ENCODE data around the gene CHMP5.

The CHMP5 gene

GRCh38 chr9:33244137-33244784 lies 20.6 kb upstream of the CHMP5 start:
- DNase-seq, result no peak

GRCh38 chr9:33245341-33245740 lies 19.5 kb upstream of the CHMP5 start:
- no peak for DNase-seq

- DNase-seq, result no peak
These were observed 18.5 kb upstream of the CHMP5 start for GRCh38 chr9:33246269-33246860.

- no peak for DNase-seq
These were observed 16.2 kb upstream of the CHMP5 start for GRCh38 chr9:33248606-33249005.

GRCh38 chr9:33249087-33249658 lies 15.7 kb upstream of the CHMP5 start:
- DNase-seq, result no peak

GRCh38 chr9:33249983-33250382 lies 14.9 kb upstream of the CHMP5 start:
- DNase-seq, result no peak

GRCh38 chr9:33250458-33250995 lies 14.3 kb upstream of the CHMP5 start:
- DNase-seq, result no peak

GRCh38 chr9:33254211-33254610 lies 10.6 kb upstream of the CHMP5 start:
- no peak for DNase-seq

- no peak for DNase-seq
These were observed 9.8 kb upstream of the CHMP5 start for GRCh38 chr9:33255014-33255413.

GRCh38 chr9:33255471-33255870 lies 9.4 kb upstream of the CHMP5 start:
- DNase-seq, result no peak

GRCh38 chr9:33256236-33256635 lies 8.6 kb upstream of the CHMP5 start:
- DNase-seq, result no peak

GRCh38 chr9:33257276-33257675 lies 7.6 kb upstream of the CHMP5 start:
- DNase-seq, result no peak

- no peak for DNase-seq
These were observed 4.5 kb upstream of the CHMP5 start for GRCh38 chr9:33260372-33260771.

GRCh38 chr9:33263131-33264002 lies 1.5 kb upstream of the CHMP5 start:
- no peak for DNase-seq

GRCh38 chr9:33264003-33264472 lies 811 bp upstream of the CHMP5 start:
- DNase-seq, result no peak

GRCh38 chr9:33265211-33265865 lies 489 bp downstream of the CHMP5 start:
- no peak for DNase-seq

GRCh38 chr9:33267151-33267767 lies 2.4 kb downstream of the CHMP5 start:
- no peak for DNase-seq

GRCh38 chr9:33270146-33270545 lies 5.3 kb downstream of the CHMP5 start:
- no peak for DNase-seq

GRCh38 chr9:33272061-33272460 lies 7.2 kb downstream of the CHMP5 start:
- DNase-seq, result no peak

- no peak for DNase-seq
These were observed 8.6 kb downstream of the CHMP5 start for GRCh38 chr9:33273266-33273971.

GRCh38 chr9:33273972-33274328 lies 9.1 kb downstream of the CHMP5 start:
- no peak for DNase-seq

GRCh38 chr9:33277484-33277883 lies 12.6 kb downstream of the CHMP5 start:
- no peak for DNase-seq

Data from NCI-H1105 (cell line).